Fibroblast of lung (primary cell): ENCODE measurements around the gene REEP5. TPM values are rescaled to one million over a fixed set of nuclear protein-coding genes. Genes with fewer than 3 reads are reported as not detected.

Source experiments
- DNase-seq, 2 donors: peaks; one replicate each; pipeline versions ENCODE4 v3.0.0 to v3.0.0-alpha.2; 2010; ENCODE audit warnings: low read depth in 2 of 2
- H2AFZ ChIP-seq: 2 replicates; pipeline ENCODE4 v1.5.1; 2012; ENCODE audit warnings: low read length, control low read depth, inconsistent platforms
- H3K27ac ChIP-seq: 2 replicates; pipeline ENCODE4 v1.5.1; 2011; ENCODE audit warnings: low read length, control low read depth; ENCODE audit not compliant: insufficient read depth
- H3K27me3 ChIP-seq: 2 replicates; pipeline ENCODE4 v1.5.1; 2011; ENCODE audit warnings: mild to moderate bottlenecking, low read length; ENCODE audit not compliant: control insufficient read depth, insufficient read depth
- H3K36me3 ChIP-seq: 2 replicates; pipeline ENCODE4 v1.5.1; 2011; ENCODE audit warnings: low read length; ENCODE audit not compliant: control insufficient read depth, insufficient read depth
- H3K4me1 ChIP-seq: 2 replicates; pipeline ENCODE4 v1.5.1; 2011; ENCODE audit warnings: low read length; ENCODE audit not compliant: control insufficient read depth, insufficient read depth; ENCODE audit errors: extremely low read depth
- H3K4me2 ChIP-seq: 2 replicates; pipeline ENCODE4 v1.5.1; 2011; ENCODE audit warnings: low read length, control low read depth; ENCODE audit not compliant: insufficient read depth; ENCODE audit errors: extremely low read depth
- H3K4me3 ChIP-seq, 4 experiments: fragments of 200-600 bp in 1 of 4; sonication (generic) in 1 of 4; replicated peaks in 1 of 4; 2 replicates each; pipeline ENCODE4 v1.5.1; 2011 to 2016; ENCODE audit warnings: low read length in 4 of 4, low read depth in 3 of 4, mild to moderate bottlenecking in 3 of 4, control low read depth in 2 of 4, inconsistent platforms in 1 of 4, mixed read lengths in 1 of 4; ENCODE audit not compliant: insufficient read depth in 1 of 4; ENCODE audit errors: control extremely low read depth in 1 of 4
- H3K79me2 ChIP-seq: 2 replicates; pipeline ENCODE4 v1.5.1; 2012; ENCODE audit warnings: mild to moderate bottlenecking, low read length, inconsistent platforms; ENCODE audit not compliant: control insufficient read depth, insufficient read depth
- H3K9ac ChIP-seq: 2 replicates; pipeline ENCODE4 v1.5.1; 2011; ENCODE audit warnings: mild to moderate bottlenecking, low read length, control low read depth; ENCODE audit not compliant: insufficient read depth
- H3K9me3 ChIP-seq: 2 replicates; pipeline ENCODE4 v1.5.1; 2012; ENCODE audit warnings: low read depth, low read length; ENCODE audit not compliant: control insufficient read depth, insufficient read depth
- H4K20me1 ChIP-seq: 2 replicates; pipeline ENCODE4 v1.5.1; 2011; ENCODE audit warnings: low read length; ENCODE audit not compliant: control insufficient read depth, insufficient read depth; ENCODE audit errors: extremely low read depth
- EZH2 ChIP-seq: IDR thresholded peaks from 2 replicates; pipeline ENCODE4 v1.5.1; 2012; ENCODE audit warnings: low read length, control low read depth, mild to moderate bottlenecking; ENCODE audit errors: missing control alignments
- polyA plus RNA-seq, 2 donors: library from polyadenylated mRNA; depleted of rRNA in 1 of 2; stranded (reverse) in 1 of 2; unstranded in 1 of 2; fragments of >200 nt; gene quantifications; 2 replicates each; pipeline ENCODE4 v1.2.1, GENCODE V29; 2011 to 2012; ENCODE audit warnings: missing spikeins in 1 of 2
- total RNA-seq: library from RNA; depleted of rRNA; stranded (reverse); fragments of >200 nt; gene quantifications from 2 replicates; pipeline ENCODE4 v1.2.1, GENCODE V29; 2014
- TF ChIP-seq, protein P1 (sequence below), 2 donors: IDR thresholded peaks in 1 of 2; conservative IDR thresholded peaks in 1 of 2; 1 replicate in 1 of 2; 2 replicates in 1 of 2; pipeline ENCODE4 v1.5.1; 2011 to 2012; ENCODE audit warnings: low read length in 2 of 2, control low read depth in 1 of 2, inconsistent platforms in 1 of 2, low read depth in 1 of 2, mild to moderate bottlenecking in 1 of 2

The REEP5 gene
- total and polyA plus RNA-seq, 2 donors (not counting 1 experiment from before 2014, with no cell fraction given): 56.8 to 111 TPM

DNA sequence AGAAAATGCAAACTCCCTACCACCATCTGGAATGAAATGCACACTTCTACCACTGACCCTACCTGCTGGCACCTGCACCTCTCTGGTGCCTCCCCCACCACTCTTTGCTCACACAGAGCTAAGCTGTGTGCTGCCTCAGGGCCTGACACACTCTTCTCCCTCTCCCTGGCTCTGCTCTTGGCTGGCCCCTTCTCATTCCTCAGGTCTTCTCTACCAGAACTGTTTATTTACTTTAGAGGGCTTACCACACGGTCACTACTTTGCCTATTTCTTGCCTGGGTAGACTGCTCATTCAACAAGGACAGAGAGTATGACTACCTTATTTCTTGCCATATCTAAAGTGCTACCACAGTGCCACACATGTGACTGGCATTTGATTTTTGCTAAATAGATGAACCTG lies 3.3 kb downstream of the REEP5 start:
- Histone ChIP-seq H3K4me2 (no peak overlapping the region), H3K4me1 (peaks cover 16% of the 10 kb centered on the region), H4K20me1 (no peaks in the 10 kb centered on the region), H3K27me3 (no peaks in the 10 kb centered on the region), H3K9me3 (no peaks in the 10 kb centered on the region), H3K9ac (no peak overlapping the region), H2AFZ (no peak overlapping the region), H3K4me3 (no peak overlapping the region), H3K36me3 (peaks cover 6% of the 10 kb centered on the region), H3K79me2 (peaks cover 31% of the 10 kb centered on the region), H3K27ac (no peak overlapping the region)
- TF ChIP-seq, protein P1, sequence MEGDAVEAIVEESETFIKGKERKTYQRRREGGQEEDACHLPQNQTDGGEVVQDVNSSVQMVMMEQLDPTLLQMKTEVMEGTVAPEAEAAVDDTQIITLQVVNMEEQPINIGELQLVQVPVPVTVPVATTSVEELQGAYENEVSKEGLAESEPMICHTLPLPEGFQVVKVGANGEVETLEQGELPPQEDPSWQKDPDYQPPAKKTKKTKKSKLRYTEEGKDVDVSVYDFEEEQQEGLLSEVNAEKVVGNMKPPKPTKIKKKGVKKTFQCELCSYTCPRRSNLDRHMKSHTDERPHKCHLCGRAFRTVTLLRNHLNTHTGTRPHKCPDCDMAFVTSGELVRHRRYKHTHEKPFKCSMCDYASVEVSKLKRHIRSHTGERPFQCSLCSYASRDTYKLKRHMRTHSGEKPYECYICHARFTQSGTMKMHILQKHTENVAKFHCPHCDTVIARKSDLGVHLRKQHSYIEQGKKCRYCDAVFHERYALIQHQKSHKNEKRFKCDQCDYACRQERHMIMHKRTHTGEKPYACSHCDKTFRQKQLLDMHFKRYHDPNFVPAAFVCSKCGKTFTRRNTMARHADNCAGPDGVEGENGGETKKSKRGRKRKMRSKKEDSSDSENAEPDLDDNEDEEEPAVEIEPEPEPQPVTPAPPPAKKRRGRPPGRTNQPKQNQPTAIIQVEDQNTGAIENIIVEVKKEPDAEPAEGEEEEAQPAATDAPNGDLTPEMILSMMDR (conservative IDR thresholded peaks at IDR 0.05 in 1 of 2, IDR thresholded peaks at IDR 0.05 in 1 of 2; ENCODE audit: low read depth in 1 of 2, low read length in 2 of 2): no peak
- no peak for TF ChIP-seq EZH2
- DNase-seq: peak; percentile 8 to 24

- H3K79me2 ChIP-seq: peaks cover 33% of the 10 kb centered on the region
- no peak overlapping the region for H3K4me3 ChIP-seq
- no peak for TF ChIP-seq EZH2
- TF ChIP-seq, protein P1 (conservative IDR thresholded peaks at IDR 0.05 in 1 of 2, IDR thresholded peaks at IDR 0.05 in 1 of 2; ENCODE audit: low read depth in 1 of 2, low read length in 2 of 2): no peak
- H3K4me1 ChIP-seq: peaks cover 18% of the 10 kb centered on the region
- no peak overlapping the region for H2AFZ ChIP-seq
- H3K9ac ChIP-seq: no peak overlapping the region
- H4K20me1 ChIP-seq: no peaks in the 10 kb centered on the region
- H3K9me3 ChIP-seq: no peaks in the 10 kb centered on the region
- DNase-seq: no peak
- H3K27me3 ChIP-seq: no peaks in the 10 kb centered on the region
- H3K27ac ChIP-seq: no peak overlapping the region
- no peak overlapping the region for H3K4me2 ChIP-seq
- peaks cover 6% of the 10 kb centered on the region for H3K36me3 ChIP-seq
Measured at GRCh38 chr5:112918136-112918535, 3.9 kb downstream of the REEP5 start.

- H3K4me2 ChIP-seq: no peak overlapping the region
- peaks cover 6% of the 10 kb centered on the region for H3K36me3 ChIP-seq
- no peak for TF ChIP-seq EZH2
- TF ChIP-seq, protein P1 (conservative IDR thresholded peaks at IDR 0.05 in 1 of 2, IDR thresholded peaks at IDR 0.05 in 1 of 2; ENCODE audit: low read depth in 1 of 2, low read length in 2 of 2): peak in 1 of 2 donors; percentile 21
- DNase-seq: peak; percentile 17 to 21
- H4K20me1 ChIP-seq: no peaks in the 10 kb centered on the region
- H3K27ac ChIP-seq: no peak overlapping the region
- no peak overlapping the region for H2AFZ ChIP-seq
- no peak overlapping the region for H3K4me3 ChIP-seq
- no peak overlapping the region for H3K9ac ChIP-seq
- no peaks in the 10 kb centered on the region for H3K27me3 ChIP-seq
- no peaks in the 10 kb centered on the region for H3K9me3 ChIP-seq
- peaks cover 15% of the 10 kb centered on the region for H3K4me1 ChIP-seq
- peaks cover 37% of the 10 kb centered on the region for H3K79me2 ChIP-seq
Measured at GRCh38 chr5:112917453-112917995, 4.5 kb downstream of the REEP5 start.
